H1 (cell line): ENCODE measurements around the gene MAST1. TPM values are rescaled to one million over a fixed set of nuclear protein-coding genes. Genes with fewer than 3 reads are reported as not detected.

Experiments
- CTCF ChIA-PET: fragments of 300-600 bp; sonication (Branson Sonifier 250); formaldehyde crosslinking; loops from one replicate; lab custom pipeline; 2021; ENCODE audit not compliant: partially characterized antibody; lab: Charles Lee
- POLR2A ChIA-PET: fragments of 300-600 bp; sonication (Branson Sonifier 250); formaldehyde crosslinking; loops from one replicate; lab custom pipeline; 2021; ENCODE audit warnings: inconsistent platforms; ENCODE audit not compliant: partially characterized antibody; lab: Charles Lee
- DNase-seq, 2 experiments: peaks; one replicate each; pipeline versions ENCODE4 v3.0.0 to v3.0.0-alpha.2; 2010 to 2022; ENCODE audit warnings: low spot score in 2 of 2, low read depth in 1 of 2, mixed read lengths in 1 of 2
- FAIRE-seq: peaks from 2 replicates; lab custom pipeline; 2011; peaks lifted over from hg19 to GRCh38; lab: Jason Lieb, UNC
- H2AFZ ChIP-seq: 2 replicates; pipeline ENCODE4 v1.8.1; 2012; ENCODE audit warnings: low read length, inconsistent platforms
- H2AK5ac ChIP-seq: 2 replicates; pipeline ENCODE4 v1.6.1; 2013; ENCODE audit warnings: low read depth, low read length
- H2BK120ac ChIP-seq: replicated peaks from 2 replicates; pipeline ENCODE3; 2013; ENCODE audit warnings: low read depth, low read length, inconsistent platforms
- H2BK12ac ChIP-seq: 2 replicates; pipeline ENCODE4 v1.6.1; 2013; ENCODE audit warnings: low read depth, low read length
- H2BK15ac ChIP-seq: 2 replicates; pipeline ENCODE4 v1.6.1; 2013; ENCODE audit warnings: low read length
- H2BK20ac ChIP-seq: 2 replicates; pipeline ENCODE4 v1.6.1; 2013; ENCODE audit warnings: low read length
- H2BK5ac ChIP-seq: 2 replicates; pipeline ENCODE4 v1.6.1; 2013; ENCODE audit warnings: low read depth, low read length
- H3K14ac ChIP-seq: 2 replicates; pipeline ENCODE4 v1.6.1; 2013; ENCODE audit warnings: inconsistent platforms; ENCODE audit not compliant: insufficient read length
- H3K18ac ChIP-seq: 2 replicates; pipeline ENCODE4 v1.6.1; 2013; ENCODE audit warnings: low read length; ENCODE audit errors: extremely low read depth
- H3K23ac ChIP-seq: 2 replicates; pipeline ENCODE4 v1.6.1; 2013; ENCODE audit warnings: inconsistent platforms; ENCODE audit not compliant: insufficient read length
- H3K23me2 ChIP-seq: 2 replicates; pipeline ENCODE4 v1.6.1; 2013; ENCODE audit warnings: low read depth, low read length
- H3K27ac ChIP-seq: 2 replicates; pipeline ENCODE4 v1.6.1; 2011; ENCODE audit warnings: low read depth, low read length, inconsistent platforms
- H3K27me3 ChIP-seq, 4 experiments: replicated peaks in 1 of 4; 1 replicate in 1 of 4; 2 replicates in 3 of 4; pipeline versions ENCODE4 v1.6.1 to v1.8.1; 2011 to 2013; ENCODE audit warnings: low read length in 3 of 4, mild to moderate bottlenecking in 3 of 4, inconsistent platforms in 2 of 4, mixed read lengths in 2 of 4, moderate library complexity in 1 of 4; ENCODE audit not compliant: control insufficient read depth in 3 of 4, insufficient read depth in 3 of 4; ENCODE audit errors: extremely low read depth in 1 of 4
- H3K36me3 ChIP-seq, 4 experiments: 2 replicates each; pipeline versions ENCODE4 v1.6.1 to v1.8.1; 2011 to 2013; ENCODE audit warnings: mild to moderate bottlenecking in 4 of 4, low read length in 3 of 4, moderate library complexity in 2 of 4, control low read depth in 1 of 4, inconsistent platforms in 1 of 4; ENCODE audit not compliant: insufficient read depth in 4 of 4, control insufficient read depth in 2 of 4
- H3K4ac ChIP-seq: replicated peaks from 2 replicates; pipeline ENCODE3; 2013; ENCODE audit warnings: low read length, low read depth, mixed read lengths, inconsistent platforms; ENCODE audit not compliant: insufficient read length
- H3K4me1 ChIP-seq, 4 experiments: replicated peaks in 1 of 4; 1 replicate in 1 of 4; 2 replicates in 3 of 4; pipeline versions ENCODE4 v1.6.1 to v1.8.1; 2011 to 2013; ENCODE audit warnings: low read length in 3 of 4, inconsistent platforms in 2 of 4, mixed read lengths in 1 of 4; ENCODE audit not compliant: insufficient read depth in 4 of 4, control insufficient read depth in 3 of 4
- H3K4me2 ChIP-seq, 2 experiments: 2 replicates each; pipeline versions ENCODE4 v1.6.1 to v1.8.1; 2011 to 2013; ENCODE audit warnings: low read depth in 2 of 2, low read length in 2 of 2, control low read depth in 1 of 2, inconsistent platforms in 1 of 2, mild to moderate bottlenecking in 1 of 2; ENCODE audit not compliant: insufficient read depth in 1 of 2
- H3K4me3 ChIP-seq, 4 experiments: fragments of 200-600, 300-600 bp in 1 of 4; sonication (generic), shearing (Covaris generic), sonication (Bioruptor Twin) in 1 of 4; 2 replicates each; pipeline versions ENCODE4 v1.5.1 to v1.8.1; 2011 to 2016; ENCODE audit warnings: low read length in 4 of 4, low read depth in 3 of 4, control low read depth in 2 of 4, inconsistent platforms in 2 of 4, mild to moderate bottlenecking in 2 of 4, mixed read lengths in 1 of 4, moderate library complexity in 1 of 4; ENCODE audit not compliant: insufficient read depth in 2 of 4; ENCODE audit errors: extremely low read depth in 1 of 4
- H3K56ac ChIP-seq: replicated peaks from 2 replicates; pipeline ENCODE3; 2013; ENCODE audit warnings: low read depth, mild to moderate bottlenecking, mixed read lengths, low read length, inconsistent platforms; ENCODE audit not compliant: insufficient read length
- H3K79me1 ChIP-seq: 2 replicates; pipeline ENCODE4 v1.6.1; 2013; ENCODE audit warnings: low read depth, low read length, control low read depth
- H3K79me2 ChIP-seq, 2 experiments: 2 replicates each; pipeline versions ENCODE4 v1.6.1 to v1.8.1; 2012 to 2013; ENCODE audit warnings: low read length in 2 of 2, mild to moderate bottlenecking in 2 of 2, inconsistent platforms in 1 of 2; ENCODE audit not compliant: insufficient read depth in 2 of 2, control insufficient read depth in 1 of 2
- H3K9ac ChIP-seq, 4 experiments: replicated peaks in 1 of 4; 1 replicate in 1 of 4; 2 replicates in 3 of 4; pipeline versions ENCODE4 v1.6.1 to v1.8.1; 2011 to 2013; ENCODE audit warnings: low read depth in 3 of 4, low read length in 3 of 4, control low read depth in 2 of 4, mild to moderate bottlenecking in 2 of 4, moderate library complexity in 2 of 4, inconsistent platforms in 1 of 4; ENCODE audit errors: extremely low read depth in 1 of 4
- H3K9me3 ChIP-seq, 2 experiments: 2 replicates each; pipeline versions ENCODE4 v1.6.1 to v1.8.1; 2012 to 2013; ENCODE audit warnings: mild to moderate bottlenecking in 2 of 2, moderate library complexity in 2 of 2, control low read depth in 1 of 2, inconsistent platforms in 1 of 2, low read depth in 1 of 2, low read length in 1 of 2, mixed read lengths in 1 of 2; ENCODE audit not compliant: insufficient read depth in 2 of 2
- H4K20me1 ChIP-seq, 2 experiments: replicated peaks in 1 of 2; 2 replicates each; pipeline versions ENCODE3 to v1.8.1; 2011 to 2013; ENCODE audit warnings: inconsistent platforms in 2 of 2, low read length in 2 of 2, mild to moderate bottlenecking in 1 of 2; ENCODE audit not compliant: insufficient read depth in 2 of 2, control insufficient read depth in 1 of 2
- H4K5ac ChIP-seq: 2 replicates; pipeline ENCODE4 v1.6.1; 2013; ENCODE audit warnings: low read length, low read depth, mixed read lengths, inconsistent platforms; ENCODE audit not compliant: insufficient read length
- H4K8ac ChIP-seq: 2 replicates; pipeline ENCODE4 v1.8.0; 2013; ENCODE audit warnings: mild to moderate bottlenecking, moderate library complexity, low read length, inconsistent platforms; ENCODE audit not compliant: insufficient read depth; ENCODE audit errors: extremely low read depth
- H4K91ac ChIP-seq: replicated peaks from 2 replicates; pipeline ENCODE3; 2013; ENCODE audit warnings: low read length, mixed read lengths, inconsistent platforms; ENCODE audit not compliant: insufficient read length
- BRCA1 ChIP-seq: IDR thresholded peaks from 2 replicates; pipeline ENCODE4 v1.6.1; 2012; ENCODE audit warnings: low read depth, low read length, improper control_type of control experiment
- EZH2 ChIP-seq: fragments of 200-600 bp; sonication (generic); IDR thresholded peaks from 2 replicates; pipeline ENCODE4 v1.7.1; 2012; ENCODE audit warnings: low read depth, mild to moderate bottlenecking, moderate library complexity, low read length, inconsistent platforms; ENCODE audit not compliant: severe bottlenecking
- FOSL1 ChIP-seq: IDR thresholded peaks from 2 replicates; pipeline ENCODE4 v1.6.1; 2011; ENCODE audit warnings: mild to moderate bottlenecking, low read depth, low read length, moderate library complexity; ENCODE audit not compliant: insufficient read depth
- HDAC2 ChIP-seq, 2 experiments: fragments of 300-600 bp in 1 of 2; sonication (generic) in 1 of 2; IDR thresholded peaks; 2 replicates each; pipeline ENCODE4 v1.6.1; 2011 to 2012; ENCODE audit warnings: low read depth in 2 of 2, low read length in 2 of 2, mild to moderate bottlenecking in 2 of 2, moderate library complexity in 2 of 2, borderline replicate concordance in 1 of 2, inconsistent platforms in 1 of 2
- KDM4A ChIP-seq: IDR thresholded peaks from one replicate; pipeline ENCODE4 v1.7.1; 2012; ENCODE audit warnings: low read depth, mild to moderate bottlenecking, moderate library complexity, low read length, inconsistent platforms; ENCODE audit not compliant: severe bottlenecking
- RXRA ChIP-seq: IDR thresholded peaks from 2 replicates; pipeline ENCODE4 v1.6.1; 2011; ENCODE audit warnings: low read depth, mild to moderate bottlenecking, low read length, moderate library complexity; ENCODE audit not compliant: insufficient read depth
- SIRT6 ChIP-seq: IDR thresholded peaks from one replicate; pipeline ENCODE4 v1.7.1; 2012; ENCODE audit warnings: low read length, inconsistent platforms
- SP4 ChIP-seq: IDR thresholded peaks from 2 replicates; pipeline ENCODE4 v1.6.1; 2012; ENCODE audit warnings: low read length, inconsistent platforms
- YY1 ChIP-seq: IDR thresholded peaks from 2 replicates; pipeline ENCODE4 v1.6.1; 2011; ENCODE audit warnings: low read depth, mild to moderate bottlenecking, low read length
- WGBS, 2 experiments: shearing (Covaris generic) in 1 of 2; methylation state at CpG; one replicate each; pipeline versions ENCODE4 v1.1.6 to v1.1.7; 2013 to 2015; ENCODE audit warnings: low lambda C conversion rate in 2 of 2, mixed read lengths in 2 of 2, inconsistent platforms in 1 of 2, low coverage in 1 of 2, missing lambda C conversion rate in 1 of 2; ENCODE audit not compliant: insufficient replicate concordance in 2 of 2, insufficient coverage in 1 of 2, insufficient read length in 1 of 2; ENCODE audit errors: extremely low coverage in 1 of 2, missing lambda C conversion rate in 1 of 2; 5-methylcytosine and 5-hydroxymethylcytosine counted together
- polyA plus RNA-seq, 7 experiments: library from polyadenylated mRNA; depleted of rRNA in 3 of 7; stranded (reverse) in 5 of 7; unstranded in 2 of 7; fragments of >200 nt in 5 of 7; fragments of 200-250 nt in 2 of 7; gene quantifications; 1 replicate in 5 of 7; 2 replicates in 1 of 7; 4 replicates in 1 of 7; pipeline versions ENCODE4 v1.2.1 to v1.2.3, GENCODE V29; 2011 to 2013; ENCODE audit warnings: missing spikeins in 2 of 7, mixed read lengths in 2 of 7
- total RNA-seq: library from RNA; stranded (reverse); fragmentation: NEBNext Ultra II Directional; extraction: Animal tissue kit (Norgen Biotek cat#: 25700); gene quantifications from 2 replicates; pipeline ENCODE4 v1.2.1, GENCODE V29; 2021

MAST1 gene
- total and polyA plus RNA-seq, 2 of the 8 experiments (the other 6 are each of a cell fraction or from before 2014, with no cell fraction given) = 15.6 to 28.3 TPM

GRCh38 chr19:12815088-12815487, 23.2 kb upstream of the MAST1 start:
- Histone ChIP-seq H3K4me2 (no peak overlapping the region), H3K4me3 (no peak overlapping the region), H2BK20ac (no peak overlapping the region), H3K14ac (no peak overlapping the region), H2BK12ac (no peak overlapping the region), H3K23me2 (no peaks in the 10 kb centered on the region), H3K27ac (no peak overlapping the region), H3K56ac (no peak overlapping the region), H3K9ac (no peak overlapping the region), H3K79me1 (no peaks in the 10 kb centered on the region), H2AK5ac (no peak overlapping the region), H4K8ac (no peak overlapping the region), H4K91ac (no peak overlapping the region), H3K9me3 (no peaks in the 10 kb centered on the region), H3K36me3 (peaks cover 6 to 38% (median 18%) of the 10 kb centered on the region in 4 experiments; a peak in 6 of 8 replicates), H2BK5ac (no peak overlapping the region), H3K4ac (no peak overlapping the region), H3K27me3 (no peaks in the 10 kb centered on the region), H3K4me1 (no peaks in the 10 kb centered on the region), H3K23ac (no peak overlapping the region), H2BK120ac (no peak overlapping the region), H4K20me1 (peaks cover 0 to 4% of the 10 kb centered on the region in 2 experiments), H2BK15ac (no peak overlapping the region), H4K5ac (no peak overlapping the region), H3K18ac (no peak overlapping the region), H2AFZ (no peak overlapping the region), H3K79me2 (no peaks in the 10 kb centered on the region)
- WGBS, 2 experiments = 93% methylated on average over 6 of the region's 7 CpGs; no CpG with 5 or more reads in 1 of the 2 experiments
- DNase-seq (no peak), FAIRE-seq (no peak)
- TF ChIP-seq SIRT6 = no peak
- no peak for TF ChIP-seq SP4
- no peak for TF ChIP-seq YY1
- TF ChIP-seq EZH2 = no peak
- TF ChIP-seq BRCA1 = no peak
- TF ChIP-seq KDM4A = no peak
- no peak for TF ChIP-seq HDAC2 (IDR thresholded peaks at IDR 0.05; ENCODE audit: borderline replicate concordance in 1 of 2, low read depth in 2 of 2, low read length in 2 of 2)
- TF ChIP-seq FOSL1 = no peak
- no peak for TF ChIP-seq RXRA
- ChIA-PET POLR2A (interaction anchor here (0.5 to 1.9 kb wide), 8 partner anchors 9 to 121 kb away, joined by 3 to 7 read pairs (median 4); partner anchors contain the start of genes GET3, JUNB and RNASEH2A), CTCF (interaction anchor here (0.6 to 1.5 kb wide), 5 partner anchors 8 to 55 kb away, joined by 3 to 6 read pairs (median 3); partner anchors contain the start of gene RNASEH2A)
